Mesothelial cell of epicardium (in vitro differentiated cells): ENCODE data around the gene HOMER2. TPM values are rescaled to one million over a fixed set of nuclear protein-coding genes. Genes with fewer than 3 reads are reported as not detected.

ENCODE experiments used
- DNase-seq, 2 experiments: peaks; one replicate each; pipeline ENCODE4 v3.0.0; 2021; ENCODE audit warnings: low spot score in 2 of 2; ENCODE audit not compliant: unreplicated experiment in 2 of 2
- H3K27ac Mint-ChIP-seq: 2 replicates; pipeline ENCODE4 v1.8.0; 2021; ENCODE audit warnings: mixed read lengths
- H3K27me3 Mint-ChIP-seq: 2 replicates; pipeline ENCODE4 v1.8.0; 2021; ENCODE audit warnings: low read depth, mixed read lengths
- H3K36me3 Mint-ChIP-seq: 2 replicates; pipeline ENCODE4 v1.8.0; 2021; ENCODE audit warnings: mixed read lengths
- H3K4me1 Mint-ChIP-seq: 2 replicates; pipeline ENCODE4 v1.8.0; 2021; ENCODE audit warnings: mixed read lengths
- H3K4me3 Mint-ChIP-seq: 2 replicates; pipeline ENCODE4 v1.8.0; 2021; ENCODE audit warnings: mild to moderate bottlenecking, moderate library complexity, mixed read lengths
- H3K9me3 Mint-ChIP-seq: 2 replicates; pipeline ENCODE4 v1.8.0; 2021; ENCODE audit warnings: mixed read lengths
- total RNA-seq: library from RNA; stranded (reverse); gene quantifications from 3 replicates; pipeline ENCODE4 v1.2.1, GENCODE V29; 2021
- TF ChIP-seq, protein P1 (sequence below): fragments of 200-600 bp; sonication (generic); IDR thresholded peaks from one replicate; pipeline ENCODE4 v1.5.0; 2021; ENCODE audit warnings: antibody characterized with exemption; ENCODE audit not compliant: unreplicated experiment

HOMER2 gene
- total RNA-seq, 1 donor from 2014 or later: 15.9 TPM

DNA sequence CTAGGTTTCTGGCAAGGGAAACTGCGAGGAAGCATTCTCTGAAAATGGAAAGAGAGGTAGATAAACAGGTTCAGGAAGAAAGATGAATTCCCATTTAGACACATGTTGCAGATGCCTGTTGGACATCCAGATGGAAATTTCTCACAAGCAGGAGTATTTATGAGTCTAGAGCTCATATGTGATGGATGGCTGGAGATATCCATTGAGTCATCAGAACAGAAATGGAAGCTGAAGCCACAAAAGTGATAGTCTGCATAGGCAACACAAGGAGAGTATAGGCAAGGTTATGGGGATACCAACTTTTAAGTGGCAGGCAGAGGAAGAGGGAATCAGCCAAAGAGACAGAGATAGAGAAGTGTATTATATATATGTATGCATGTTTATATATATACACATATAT, 27.2 kb upstream of the HOMER2 start:
- H3K4me3 Mint-ChIP-seq: no peak overlapping the region
- no peaks in the 10 kb centered on the region for H3K4me1 Mint-ChIP-seq
- no peak for DNase-seq
- TF ChIP-seq, protein P1, sequence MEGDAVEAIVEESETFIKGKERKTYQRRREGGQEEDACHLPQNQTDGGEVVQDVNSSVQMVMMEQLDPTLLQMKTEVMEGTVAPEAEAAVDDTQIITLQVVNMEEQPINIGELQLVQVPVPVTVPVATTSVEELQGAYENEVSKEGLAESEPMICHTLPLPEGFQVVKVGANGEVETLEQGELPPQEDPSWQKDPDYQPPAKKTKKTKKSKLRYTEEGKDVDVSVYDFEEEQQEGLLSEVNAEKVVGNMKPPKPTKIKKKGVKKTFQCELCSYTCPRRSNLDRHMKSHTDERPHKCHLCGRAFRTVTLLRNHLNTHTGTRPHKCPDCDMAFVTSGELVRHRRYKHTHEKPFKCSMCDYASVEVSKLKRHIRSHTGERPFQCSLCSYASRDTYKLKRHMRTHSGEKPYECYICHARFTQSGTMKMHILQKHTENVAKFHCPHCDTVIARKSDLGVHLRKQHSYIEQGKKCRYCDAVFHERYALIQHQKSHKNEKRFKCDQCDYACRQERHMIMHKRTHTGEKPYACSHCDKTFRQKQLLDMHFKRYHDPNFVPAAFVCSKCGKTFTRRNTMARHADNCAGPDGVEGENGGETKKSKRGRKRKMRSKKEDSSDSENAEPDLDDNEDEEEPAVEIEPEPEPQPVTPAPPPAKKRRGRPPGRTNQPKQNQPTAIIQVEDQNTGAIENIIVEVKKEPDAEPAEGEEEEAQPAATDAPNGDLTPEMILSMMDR: no peak
- H3K27me3 Mint-ChIP-seq: no peaks in the 10 kb centered on the region
- H3K36me3 Mint-ChIP-seq: no peaks in the 10 kb centered on the region
- H3K27ac Mint-ChIP-seq: no peak overlapping the region
- H3K9me3 Mint-ChIP-seq: no peaks in the 10 kb centered on the region

DNA sequence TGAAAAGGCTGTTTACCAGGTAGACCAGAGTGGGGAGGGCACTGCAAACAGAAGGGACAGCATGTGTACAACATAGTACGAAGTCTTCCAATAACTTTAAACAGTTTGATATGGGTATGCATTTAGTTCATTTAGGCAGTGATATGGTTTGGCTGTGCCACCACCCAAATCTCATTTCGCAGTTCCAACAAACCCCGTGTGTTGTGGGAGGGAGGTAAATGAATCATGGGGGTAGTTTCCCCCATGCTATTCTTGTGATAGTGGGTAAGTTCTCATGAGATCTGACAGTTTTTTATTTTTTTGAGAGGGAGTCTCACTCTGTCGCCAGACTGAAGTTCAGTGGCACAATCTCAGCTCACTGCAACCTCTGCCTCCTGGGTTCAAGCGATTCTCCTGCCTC, 25.9 kb upstream of the HOMER2 start:
- H3K27ac Mint-ChIP-seq: no peak overlapping the region
- H3K9me3 Mint-ChIP-seq: no peaks in the 10 kb centered on the region
- DNase-seq: no peak
- H3K4me1 Mint-ChIP-seq: no peaks in the 10 kb centered on the region
- no peaks in the 10 kb centered on the region for H3K36me3 Mint-ChIP-seq
- no peaks in the 10 kb centered on the region for H3K27me3 Mint-ChIP-seq
- no peak overlapping the region for H3K4me3 Mint-ChIP-seq
- TF ChIP-seq, protein P1: no peak

DNA sequence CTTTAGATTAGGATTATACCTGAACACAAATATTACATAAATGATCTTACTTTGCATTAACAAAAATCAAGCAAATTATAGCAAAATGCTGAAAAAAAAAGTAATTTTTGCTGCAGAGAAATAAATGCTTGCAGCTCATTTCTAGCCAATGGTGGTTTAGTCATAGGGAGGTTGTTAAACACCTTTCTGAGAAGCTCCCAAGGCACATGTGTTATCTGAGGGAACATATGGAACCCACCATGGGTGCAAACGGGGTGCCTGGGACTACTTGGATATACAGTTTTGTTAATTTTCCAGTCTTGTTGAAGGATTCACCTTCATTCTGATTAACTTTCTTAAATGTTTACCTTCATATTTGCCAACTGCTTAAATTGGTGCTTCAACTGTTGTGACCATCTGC, 24.6 kb upstream of the HOMER2 start:
- TF ChIP-seq, protein P1: no peak
- H3K36me3 Mint-ChIP-seq: no peaks in the 10 kb centered on the region
- no peaks in the 10 kb centered on the region for H3K4me1 Mint-ChIP-seq
- DNase-seq: no peak
- H3K27me3 Mint-ChIP-seq: no peaks in the 10 kb centered on the region
- no peak overlapping the region for H3K4me3 Mint-ChIP-seq
- H3K9me3 Mint-ChIP-seq: no peaks in the 10 kb centered on the region
- H3K27ac Mint-ChIP-seq: no peak overlapping the region

DNA sequence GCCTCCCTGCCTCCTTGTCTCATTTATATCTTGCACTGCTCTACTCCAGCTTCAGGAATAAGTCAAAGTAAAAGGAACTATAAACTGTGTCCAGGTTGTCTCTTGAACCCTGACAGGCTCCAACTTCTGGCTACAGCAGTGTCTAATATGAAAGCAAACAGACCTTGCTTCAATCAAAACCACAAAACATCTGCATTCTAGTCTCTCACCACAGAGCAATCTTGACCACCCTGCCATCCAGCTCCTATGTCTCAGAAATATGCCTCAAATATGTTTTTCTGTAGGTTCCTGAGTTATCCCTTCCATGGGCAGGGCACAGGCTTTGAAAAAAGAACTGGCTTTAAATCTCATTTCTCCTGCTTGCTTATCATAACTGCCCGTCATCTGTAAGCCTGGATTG, 20.5 kb upstream of the HOMER2 start:
- Mint-ChIP-seq H3K27ac (no peak overlapping the region), H3K4me3 (no peak overlapping the region), H3K9me3 (no peaks in the 10 kb centered on the region), H3K27me3 (no peaks in the 10 kb centered on the region), H3K36me3 (no peaks in the 10 kb centered on the region), H3K4me1 (peaks cover 3% of the 10 kb centered on the region)
- TF ChIP-seq, protein P1: no peak
- no peak for DNase-seq

DNA sequence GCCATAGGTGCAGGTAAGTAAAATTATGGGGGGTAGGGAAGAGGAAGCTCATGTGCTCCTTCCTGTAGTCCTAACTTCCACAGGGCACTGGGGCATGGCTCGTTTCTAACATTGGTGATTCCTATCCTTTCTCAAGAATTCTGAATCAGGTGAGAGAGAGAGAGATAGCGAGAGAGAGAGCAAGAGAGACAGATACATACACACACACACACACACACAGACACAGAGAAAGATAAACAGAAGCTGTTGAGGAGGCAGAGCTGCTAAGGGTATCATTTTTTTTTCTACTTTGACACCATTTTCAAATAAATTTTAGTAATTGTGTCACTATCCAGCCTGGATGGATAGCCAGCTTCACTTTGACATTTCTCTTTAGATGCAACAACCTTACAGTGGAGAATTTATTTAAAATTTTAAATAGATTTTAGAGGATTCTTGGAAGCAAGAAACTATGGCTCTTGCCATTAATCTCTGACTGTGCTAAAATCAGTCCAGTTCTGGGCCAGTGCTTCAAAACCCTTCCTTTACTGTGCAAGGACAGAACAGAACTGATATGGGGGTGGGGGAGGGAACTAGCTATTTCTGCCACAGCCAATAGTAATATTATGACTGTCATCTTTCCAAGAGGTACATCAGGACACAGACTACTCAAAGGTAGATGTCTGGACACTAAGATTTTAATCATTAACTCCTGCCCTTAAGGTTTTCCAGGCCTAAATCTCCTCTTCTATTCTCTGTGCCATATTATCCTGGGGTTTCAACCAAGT, 18.9 kb upstream of the HOMER2 start:
- no peaks in the 10 kb centered on the region for H3K9me3 Mint-ChIP-seq
- peaks cover 3% of the 10 kb centered on the region for H3K4me1 Mint-ChIP-seq
- no peak for DNase-seq
- no peaks in the 10 kb centered on the region for H3K36me3 Mint-ChIP-seq
- TF ChIP-seq, protein P1: no peak
- no peaks in the 10 kb centered on the region for H3K27me3 Mint-ChIP-seq
- no peak overlapping the region for H3K4me3 Mint-ChIP-seq
- H3K27ac Mint-ChIP-seq: no peak overlapping the region

DNA sequence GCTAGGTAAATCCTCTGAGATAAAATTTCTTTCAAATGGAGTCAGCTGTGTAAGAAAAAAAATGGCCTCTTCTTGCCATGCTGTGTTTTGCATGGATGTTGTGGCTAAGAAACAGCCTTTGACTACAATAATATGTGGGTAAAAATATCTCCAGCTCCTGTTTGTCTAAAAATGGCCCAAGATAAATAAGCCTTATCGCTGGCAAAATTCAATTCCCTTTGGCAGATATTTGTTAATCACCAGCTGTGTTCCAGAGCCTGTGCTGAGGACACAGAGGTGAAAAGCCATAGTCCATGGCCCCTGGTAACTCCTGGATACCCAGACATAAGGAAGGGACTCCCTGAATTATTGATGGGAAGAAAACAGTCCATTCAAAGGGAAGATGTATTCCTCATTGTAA, 18.2 kb upstream of the HOMER2 start:
- H3K27me3 Mint-ChIP-seq: no peaks in the 10 kb centered on the region
- H3K36me3 Mint-ChIP-seq: no peaks in the 10 kb centered on the region
- H3K4me3 Mint-ChIP-seq: no peak overlapping the region
- H3K9me3 Mint-ChIP-seq: no peaks in the 10 kb centered on the region
- no peak for DNase-seq
- no peak overlapping the region for H3K27ac Mint-ChIP-seq
- peaks cover 3% of the 10 kb centered on the region for H3K4me1 Mint-ChIP-seq
- TF ChIP-seq, protein P1: no peak
